Calu3 (cell line): ENCODE measurements around the gene PROCA1. TPM values are rescaled to one million over a fixed set of nuclear protein-coding genes. Genes with fewer than 3 reads are reported as not detected.
"Not testable (repeated sequence)": the region's sequence is repeated elsewhere in the genome, so short reads cannot be mapped to it uniquely, and the experiment has no call there.

Experiments
- BruUV-seq: library from RNA; stranded (reverse); fragments of 400-500 nt; replicated peaks from 2 replicates; lab custom pipeline; 2021; lab: Mats Ljungman, UMichigan
- CTCF ChIA-PET: fragments of 300-600 bp; sonication (Branson Sonifier 250); formaldehyde crosslinking; loops from one replicate; lab custom pipeline; 2022; ENCODE audit warnings: antibody characterized with exemption; lab: Charles Lee
- DNase-seq: peaks from one replicate; pipeline ENCODE4 v3.0.0; 2022
- H3K27ac Mint-ChIP-seq: one replicate; pipeline ENCODE4 v1.8.0; 2022; ENCODE audit warnings: mixed read lengths; ENCODE audit not compliant: unreplicated experiment
- H3K27me3 Mint-ChIP-seq: one replicate; pipeline ENCODE4 v1.8.0; 2022; ENCODE audit warnings: mixed read lengths; ENCODE audit not compliant: unreplicated experiment
- H3K36me3 Mint-ChIP-seq: one replicate; pipeline ENCODE4 v1.8.0; 2022; ENCODE audit warnings: mild to moderate bottlenecking, moderate library complexity, mixed read lengths; ENCODE audit not compliant: insufficient read depth, unreplicated experiment
- H3K4me1 Mint-ChIP-seq: one replicate; pipeline ENCODE4 v1.8.0; 2022; ENCODE audit warnings: mild to moderate bottlenecking, low read depth, mixed read lengths; ENCODE audit not compliant: unreplicated experiment
- H3K4me3 Mint-ChIP-seq: one replicate; pipeline ENCODE4 v1.8.0; 2022; ENCODE audit warnings: mild to moderate bottlenecking, low read depth, moderate library complexity, mixed read lengths; ENCODE audit not compliant: unreplicated experiment
- H3K9me3 Mint-ChIP-seq: one replicate; pipeline ENCODE4 v1.8.0; 2022; ENCODE audit warnings: low read depth, mixed read lengths; ENCODE audit not compliant: unreplicated experiment
- intact Hi-C: fragments of 100-400 bp; cut with micrococcal nuclease; formaldehyde crosslinking; loops from one replicate; pipeline ENCODE4 v1.10.0; 2022; ENCODE audit not compliant: unreplicated experiment
- total RNA-seq: library from RNA; stranded (reverse); gene quantifications from 2 replicates; pipeline ENCODE4 v1.2.3, GENCODE V29; 2022
- TF ChIP-seq, protein P1 (sequence below): fragments of 200-600 bp; IDR thresholded peaks from one replicate; pipeline ENCODE4 v1.8.0; 2022; ENCODE audit warnings: antibody characterized with exemption; ENCODE audit not compliant: unreplicated experiment

The PROCA1 gene
- total RNA-seq, 1 experiment from 2014 or later, result 4.2 TPM

DNA sequence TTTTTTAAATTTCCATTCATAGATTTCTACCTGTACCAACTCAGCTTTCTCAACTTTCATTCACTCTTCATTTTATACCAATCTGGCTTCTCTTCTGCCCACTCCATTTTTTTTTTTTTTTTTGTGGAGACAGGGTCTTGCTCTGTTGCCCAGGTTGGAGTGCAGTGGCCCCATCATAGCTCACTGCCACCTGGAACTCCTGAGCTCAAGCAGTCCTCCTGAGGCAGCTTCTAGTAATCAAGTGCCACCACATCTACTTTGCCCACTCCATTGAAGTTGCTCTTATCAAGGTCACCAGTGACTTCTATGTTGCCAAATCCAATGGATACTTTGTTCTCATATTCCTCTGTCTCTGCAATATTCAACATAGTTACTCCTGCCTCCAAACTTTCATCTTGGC lies 48.0 kb downstream of the PROCA1 start:
- peaks cover 47% of the 10 kb centered on the region for H3K36me3 Mint-ChIP-seq
- H3K27ac Mint-ChIP-seq, result peak overlapping the region; percentile 96
- peak overlapping the region; percentile 94 for H3K4me3 Mint-ChIP-seq
- CTCF ChIA-PET, result no interaction called here
- no peaks in the 10 kb centered on the region for H3K27me3 Mint-ChIP-seq
- intact Hi-C loops, result loop anchor here (5.0 kb wide), 1 partner anchor 54 kb away; the partner anchor contains the start of genes RAB34 and RPL23A
- no peak for DNase-seq
- no peaks in the 10 kb centered on the region for H3K9me3 Mint-ChIP-seq
- BruUV-seq, result no TSS peak
- TF ChIP-seq, protein P1, sequence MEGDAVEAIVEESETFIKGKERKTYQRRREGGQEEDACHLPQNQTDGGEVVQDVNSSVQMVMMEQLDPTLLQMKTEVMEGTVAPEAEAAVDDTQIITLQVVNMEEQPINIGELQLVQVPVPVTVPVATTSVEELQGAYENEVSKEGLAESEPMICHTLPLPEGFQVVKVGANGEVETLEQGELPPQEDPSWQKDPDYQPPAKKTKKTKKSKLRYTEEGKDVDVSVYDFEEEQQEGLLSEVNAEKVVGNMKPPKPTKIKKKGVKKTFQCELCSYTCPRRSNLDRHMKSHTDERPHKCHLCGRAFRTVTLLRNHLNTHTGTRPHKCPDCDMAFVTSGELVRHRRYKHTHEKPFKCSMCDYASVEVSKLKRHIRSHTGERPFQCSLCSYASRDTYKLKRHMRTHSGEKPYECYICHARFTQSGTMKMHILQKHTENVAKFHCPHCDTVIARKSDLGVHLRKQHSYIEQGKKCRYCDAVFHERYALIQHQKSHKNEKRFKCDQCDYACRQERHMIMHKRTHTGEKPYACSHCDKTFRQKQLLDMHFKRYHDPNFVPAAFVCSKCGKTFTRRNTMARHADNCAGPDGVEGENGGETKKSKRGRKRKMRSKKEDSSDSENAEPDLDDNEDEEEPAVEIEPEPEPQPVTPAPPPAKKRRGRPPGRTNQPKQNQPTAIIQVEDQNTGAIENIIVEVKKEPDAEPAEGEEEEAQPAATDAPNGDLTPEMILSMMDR, result no peak
- peaks cover 40% of the 10 kb centered on the region for H3K4me1 Mint-ChIP-seq

DNA sequence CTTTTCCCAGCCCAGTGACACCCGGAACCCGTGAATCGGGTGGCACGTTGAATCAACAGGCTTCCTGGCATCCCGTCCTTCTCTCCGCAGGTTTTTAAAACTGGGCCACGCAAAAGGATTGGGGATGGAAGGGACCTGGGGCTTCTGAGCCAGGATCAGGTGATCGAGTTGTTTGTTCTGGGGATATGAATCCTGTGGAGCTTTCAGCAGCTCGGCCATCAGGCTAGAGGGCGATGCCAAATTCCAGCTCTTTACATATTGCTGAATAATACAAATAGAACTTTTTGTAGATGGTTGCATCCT lies 49.2 kb downstream of the PROCA1 start:
- TF ChIP-seq, protein P1, result no peak
- TSS peak; percentile 47 for BruUV-seq
- CTCF ChIA-PET, result interaction anchor here (0.6 to 1.9 kb wide), 3 partner anchors 12 to 486 kb away, joined by 3 to 7 read pairs (median 5); no protein-coding TSS in a partner anchor
- Mint-ChIP-seq H3K27me3 (no peaks in the 10 kb centered on the region), H3K4me3 (peak overlapping the region; percentile 94), H3K4me1 (peaks cover 40% of the 10 kb centered on the region), H3K36me3 (peaks cover 51% of the 10 kb centered on the region), H3K27ac (peak overlapping the region; percentile 96), H3K9me3 (no peaks in the 10 kb centered on the region)
- no peak for DNase-seq
- intact Hi-C loops, result loop anchor here (5.0 kb wide), 1 partner anchor 55 kb away; the partner anchor contains the start of genes RAB34 and RPL23A

DNA sequence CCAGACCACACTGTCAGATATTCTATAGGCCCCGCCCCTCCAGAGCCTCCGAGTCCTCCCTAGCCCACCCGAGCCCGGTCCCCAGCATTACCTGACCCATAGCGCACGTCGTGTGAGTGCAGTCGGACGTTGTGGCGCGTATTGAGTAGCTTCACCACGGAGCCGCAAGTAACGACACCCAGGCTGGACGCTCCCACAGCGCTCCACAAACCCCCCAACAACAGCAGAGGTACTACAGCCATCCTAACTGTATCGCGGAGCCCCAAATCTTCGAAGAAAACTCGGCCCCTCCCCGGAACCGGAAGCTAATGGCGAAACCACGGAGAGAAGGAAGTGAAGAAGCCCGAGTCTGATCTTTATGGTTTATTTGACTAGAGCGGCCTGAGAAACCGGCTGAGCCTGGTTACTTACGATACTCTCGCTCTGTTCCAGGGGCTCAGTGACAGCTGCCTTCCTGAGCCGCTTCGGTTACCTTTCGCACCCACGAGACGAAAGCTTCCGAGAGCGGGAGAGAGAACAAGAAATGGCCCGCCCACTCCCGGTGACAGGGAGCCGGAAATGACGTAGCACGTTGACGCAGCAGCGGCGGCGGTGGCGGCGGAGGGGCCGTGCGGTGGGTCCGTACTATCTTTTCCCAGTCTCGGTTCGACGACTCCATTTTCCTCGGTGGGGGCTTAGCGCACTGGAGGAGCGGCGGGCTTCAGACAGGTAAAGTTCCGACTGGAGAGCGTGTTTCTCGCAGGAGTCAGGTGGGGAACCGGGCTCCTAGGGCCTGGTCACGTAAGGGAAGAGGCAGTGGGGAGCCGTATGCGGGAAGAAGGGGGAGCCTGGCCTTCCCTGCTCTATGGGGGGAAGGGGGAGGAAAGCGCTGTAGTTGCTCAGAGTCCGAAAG lies 49.8 kb downstream of the PROCA1 start, which contains the start of the genes SDF2 and SUPT6H:
SDF2 (minus strand) TSS at position 272 of the 892 bp plus-strand sequence; CDS start at position 242, 30 bp downstream.
SUPT6H (plus strand) TSS at position 571 of the 892 bp plus-strand sequence. CDS start 11,197 bp downstream, outside the sequence.
- CTCF ChIA-PET, result interaction anchor here (0.6 to 1.9 kb wide), 8 partner anchors 10 to 487 kb away, joined by 3 to 7 read pairs (median 4); partner anchors contain the start of gene BLTP2
- Mint-ChIP-seq H3K36me3 (peaks cover 51% of the 10 kb centered on the region), H3K4me3 (peak within 1 kb of the TSS; percentile 94), H3K27ac (peak within 1 kb of the TSS; percentile 96), H3K9me3 (no peaks in the 10 kb centered on the region), H3K4me1 (peaks cover 40% of the 10 kb centered on the region), H3K27me3 (no peaks in the 10 kb centered on the region)
- intact Hi-C loops, result loop anchor here (5.0 kb wide), 1 partner anchor 55 kb away; the partner anchor contains the start of genes RAB34 and RPL23A
- DNase-seq, result peak; percentile 92
- TF ChIP-seq, protein P1, result no peak
- TSS peak; percentile 76 for BruUV-seq

DNA sequence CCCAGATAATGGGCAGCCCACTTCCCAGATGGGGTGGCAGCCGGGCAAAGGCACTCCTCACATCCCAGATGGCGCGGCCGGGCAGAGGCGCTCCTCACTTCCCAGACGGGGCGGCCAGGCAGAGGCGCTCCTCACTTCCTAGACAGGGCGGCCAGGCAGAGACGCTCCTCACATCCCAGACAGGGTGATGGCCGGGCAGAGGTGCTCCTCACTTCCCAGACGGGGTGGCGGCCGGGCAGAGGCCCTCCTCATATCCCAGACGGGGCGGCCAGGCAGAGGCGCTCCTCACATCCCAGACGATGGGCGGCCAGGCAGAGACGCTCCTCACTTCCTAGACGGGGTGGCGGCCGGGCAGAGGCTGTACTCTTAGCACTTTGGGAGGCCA lies 52.2 kb downstream of the PROCA1 start:
- CTCF ChIA-PET, H3K9me3 Mint-ChIP-seq, intact Hi-C loops, H3K27ac Mint-ChIP-seq, BruUV-seq, DNase-seq, H3K27me3 Mint-ChIP-seq: not testable (repeated sequence)
- H3K4me1 Mint-ChIP-seq, result peaks cover 31% of the 10 kb centered on the region
- H3K4me3 Mint-ChIP-seq, result peak overlapping the region; percentile 94
- peaks cover 62% of the 10 kb centered on the region for H3K36me3 Mint-ChIP-seq

DNA sequence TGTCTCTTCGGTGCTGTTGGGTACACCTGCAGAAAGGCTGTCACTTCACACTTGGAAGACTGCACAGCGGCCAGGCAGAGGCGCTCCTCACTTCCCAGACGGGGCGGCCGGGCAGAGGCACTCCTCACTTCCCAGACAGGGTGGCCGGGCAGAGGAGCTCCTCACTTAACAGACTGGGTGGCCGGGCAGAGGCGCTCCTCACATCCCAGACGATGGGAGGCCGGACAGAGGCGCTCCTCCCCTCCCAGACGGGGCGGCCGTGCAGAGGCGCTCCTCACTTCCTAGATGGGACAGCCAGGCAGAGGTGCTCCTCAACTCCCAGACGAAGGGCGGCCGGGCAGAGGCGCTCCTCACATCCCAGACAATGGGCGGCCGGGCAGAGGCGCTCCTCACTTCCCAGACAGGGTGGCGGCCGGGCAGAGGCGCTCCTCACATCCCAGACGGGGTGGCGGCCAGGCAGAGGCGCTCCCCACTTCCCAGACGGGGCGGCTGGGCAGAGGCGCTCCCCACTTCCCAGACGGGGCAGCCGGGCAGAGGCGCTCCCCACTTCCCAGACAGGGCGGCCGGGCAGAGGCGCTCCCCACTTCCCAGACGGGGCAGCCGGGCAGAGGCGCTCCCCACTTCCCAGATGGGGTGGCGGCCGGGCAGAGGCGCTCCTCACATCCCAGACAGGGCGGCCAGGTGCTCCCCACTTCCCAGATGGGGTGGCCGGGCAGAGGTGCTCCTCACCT lies 52.8 kb downstream of the PROCA1 start:
- Mint-ChIP-seq H3K4me1 (peaks cover 25% of the 10 kb centered on the region), H3K36me3 (peaks cover 64% of the 10 kb centered on the region)
- DNase-seq, BruUV-seq, H3K9me3 Mint-ChIP-seq, intact Hi-C loops, H3K27ac Mint-ChIP-seq, H3K4me3 Mint-ChIP-seq, H3K27me3 Mint-ChIP-seq: not testable (repeated sequence)
- CTCF ChIA-PET, result interaction anchor here (0.8 kb wide), 1 partner anchor 17 kb away, joined by 7 read pairs; no protein-coding TSS in a partner anchor

DNA sequence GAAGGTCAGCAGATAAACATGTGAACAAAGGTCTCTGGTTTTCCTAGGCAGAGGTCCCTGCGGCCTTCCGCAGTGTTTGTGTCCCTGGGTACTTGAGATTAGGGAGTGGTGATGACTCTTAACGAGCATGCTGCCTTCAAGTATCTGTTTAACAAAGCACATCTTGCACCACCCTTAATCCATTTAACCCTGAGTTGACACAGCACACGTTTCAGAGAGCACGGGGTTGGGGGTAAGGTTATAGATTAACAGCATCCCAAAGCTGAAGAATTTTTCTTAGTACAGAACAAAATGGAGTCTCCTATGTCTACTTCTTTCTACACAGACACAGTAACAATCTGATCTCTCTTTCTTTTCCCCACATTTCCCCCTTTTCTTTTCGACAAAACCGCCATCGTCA lies 53.3 kb downstream of the PROCA1 start:
- H3K27me3 Mint-ChIP-seq, H3K4me3 Mint-ChIP-seq, DNase-seq, H3K9me3 Mint-ChIP-seq, intact Hi-C loops, BruUV-seq: not testable (repeated sequence)
- H3K36me3 Mint-ChIP-seq, result peaks cover 60% of the 10 kb centered on the region
- CTCF ChIA-PET, result interaction anchor here (0.8 kb wide), 1 partner anchor 18 kb away, joined by 7 read pairs; no protein-coding TSS in a partner anchor
- peaks cover 19% of the 10 kb centered on the region for H3K4me1 Mint-ChIP-seq
- peak overlapping the region; percentile 18 for H3K27ac Mint-ChIP-seq
